Stimulated activated CD4-positive, alpha-beta T cell treated with anti-CD3 and anti-CD28 coated beads, Interleukin-15, amount 100 ng/mL, for 48 hours (primary cell): ENCODE results near the gene GPR107.
A peak's percentile ranks its signal among the peaks of the same experiment; 100 is the strongest.

Source experiments
- DNase-seq, 2 donors: peaks; one replicate each; pipeline ENCODE4 v3.0.0-alpha.2; 2020; ENCODE audit warnings: low read depth in 2 of 2

GPR107 gene

DNA sequence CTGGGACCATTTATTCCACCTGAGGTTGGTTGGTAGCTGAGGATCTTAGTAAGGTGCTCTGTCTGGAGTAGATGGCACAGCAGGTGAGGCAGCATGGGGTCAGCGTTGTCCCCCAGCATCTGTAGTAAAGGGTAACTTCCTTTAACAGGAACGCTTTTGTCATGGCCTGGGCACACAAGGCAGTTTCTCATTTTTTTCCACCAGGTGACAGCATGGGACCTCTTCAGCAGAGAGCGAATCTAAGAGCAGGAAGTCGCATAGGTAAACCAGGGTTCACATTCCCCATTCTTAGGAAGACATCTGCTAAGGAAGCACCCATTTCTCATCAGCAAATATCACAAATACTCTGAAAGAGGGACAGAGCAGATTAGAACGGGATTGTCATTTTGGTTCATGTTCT, 56.5 kb downstream of the GPR107 start:
- no peak for DNase-seq

GRCh38 chr9:130110596-130111021, 56.9 kb downstream of the GPR107 start:
- DNase-seq = no peak

DNA sequence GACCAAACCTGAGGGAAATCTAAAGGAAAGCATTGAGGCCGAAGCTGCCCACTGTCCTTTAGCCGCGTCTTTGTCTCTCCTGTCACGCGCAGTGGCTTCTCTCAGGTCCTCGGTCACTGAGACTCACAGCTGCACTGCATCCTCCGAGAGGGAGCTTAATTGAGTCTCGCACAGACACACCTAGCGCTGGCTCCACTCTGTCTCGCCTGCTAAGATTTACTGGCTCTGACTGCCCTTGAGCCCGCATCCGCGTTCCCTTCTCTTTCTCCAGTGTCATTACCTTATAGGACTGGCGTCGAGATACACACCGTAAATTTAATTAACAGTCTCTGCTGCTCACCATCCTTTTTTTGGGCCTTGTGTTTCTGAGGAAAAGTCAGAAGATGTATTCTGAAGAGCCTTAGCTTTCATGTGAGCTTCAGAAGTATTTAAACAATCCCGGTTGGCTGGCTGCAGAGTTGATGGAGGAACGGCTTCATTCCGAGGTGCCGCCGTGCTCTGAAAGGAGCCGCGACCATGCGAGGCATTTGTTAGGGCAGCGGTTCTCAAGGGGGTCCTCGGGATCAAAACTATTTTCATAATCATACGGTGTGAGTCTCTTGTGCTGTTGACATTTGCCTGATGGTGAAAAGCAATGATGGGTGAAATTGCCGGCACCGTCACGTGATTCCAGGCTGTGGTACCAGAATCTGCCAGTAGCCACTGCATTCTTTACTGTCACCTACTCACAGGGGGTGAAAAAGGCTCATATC, 58.3 kb downstream of the GPR107 start:
- no peak for DNase-seq

- DNase-seq = no peak
These were observed 58.9 kb downstream of the GPR107 start for GRCh38 chr9:130112538-130113151.

DNA sequence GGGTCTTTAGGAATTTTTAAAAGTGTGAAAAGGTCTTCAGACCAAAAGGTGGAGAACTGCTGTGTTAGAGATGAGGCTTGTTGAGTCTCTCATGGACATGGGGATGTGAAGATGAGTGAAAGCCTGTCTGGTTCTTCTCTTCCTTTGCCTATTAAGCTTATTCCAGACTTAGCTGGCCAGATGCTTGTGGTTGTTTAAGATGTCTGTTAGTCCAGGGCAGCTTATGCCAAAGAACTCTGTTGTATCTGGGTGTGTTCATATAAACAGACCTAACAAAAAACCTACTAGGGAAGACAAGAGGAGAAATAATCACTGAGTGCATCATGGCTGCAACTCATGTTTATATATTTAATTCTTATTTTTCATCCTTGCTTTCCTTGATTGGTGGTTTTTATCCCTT, 61.0 kb downstream of the GPR107 start:
- DNase-seq = no peak

DNA sequence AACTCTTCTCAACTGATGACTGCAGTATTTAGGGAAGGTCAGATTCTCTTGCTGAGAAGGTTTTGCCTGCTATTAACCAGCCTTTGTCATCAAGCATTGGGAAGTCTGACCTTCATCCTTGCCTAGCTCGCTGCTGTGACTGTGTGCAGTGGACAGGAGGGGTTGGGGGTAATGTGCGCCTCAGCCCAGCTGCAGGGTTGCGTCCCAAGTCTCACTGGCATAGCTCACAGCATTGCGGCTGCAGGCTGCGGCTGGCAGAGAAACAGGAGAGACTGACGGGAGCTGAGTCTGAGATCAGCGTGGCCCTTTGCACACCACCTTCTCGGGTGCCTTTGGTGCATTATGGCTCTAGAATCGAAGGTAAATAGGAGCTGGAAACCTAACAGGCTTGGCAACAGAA, 62.6 kb downstream of the GPR107 start:
- no peak for DNase-seq

DNA sequence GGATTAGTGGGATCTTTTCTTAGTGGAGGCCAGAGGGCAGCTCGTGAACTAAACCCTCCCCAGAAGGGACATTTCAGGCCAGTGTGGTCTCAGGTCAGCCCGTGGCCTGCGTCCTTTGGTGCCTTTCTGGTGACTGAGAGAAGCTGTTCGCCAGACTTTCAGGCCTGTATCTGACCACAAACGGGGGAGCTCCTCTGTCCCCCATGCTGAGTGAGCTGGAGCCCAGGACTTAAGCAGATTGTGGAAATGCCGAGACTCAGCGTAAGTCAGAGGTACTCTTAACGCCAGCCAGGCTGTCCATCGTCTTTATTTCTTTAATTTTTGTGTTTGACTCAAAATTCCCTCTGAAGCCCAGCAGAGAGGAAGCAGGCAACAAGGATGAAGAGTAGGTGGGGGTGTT, 63.7 kb downstream of the GPR107 start:
- no peak for DNase-seq

- DNase-seq = no peak
These were observed 64.3 kb downstream of the GPR107 start for GRCh38 chr9:130117816-130118632.

GRCh38 chr9:130118841-130119518, 65.3 kb downstream of the GPR107 start:
- no peak for DNase-seq

GRCh38 chr9:130119519-130120298, 66.0 kb downstream of the GPR107 start:
- DNase-seq = no peak

- no peak for DNase-seq
These were observed 66.5 kb downstream of the GPR107 start for GRCh38 chr9:130120299-130120587.

DNA sequence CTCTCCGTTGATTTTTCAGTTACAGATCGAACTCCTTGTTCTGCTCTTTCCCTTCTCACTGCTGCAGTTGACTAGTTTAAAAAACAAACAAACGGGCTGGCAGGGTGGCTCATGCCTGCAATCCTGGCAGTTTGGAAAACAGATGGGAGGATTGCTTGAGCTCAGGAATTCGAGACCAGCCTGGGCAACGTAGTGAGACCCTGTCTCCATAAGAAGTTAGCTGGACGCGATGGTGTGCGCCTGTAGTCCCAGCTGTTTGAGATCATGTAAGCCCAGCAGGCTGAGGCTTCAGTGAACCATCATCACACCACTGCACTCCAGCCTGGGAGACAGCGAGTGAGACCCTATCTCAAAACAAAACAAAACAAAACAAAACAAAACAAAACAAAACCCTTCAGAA, 67.1 kb downstream of the GPR107 start:
- no peak for DNase-seq

- DNase-seq = no peak
These were observed 68.8 kb downstream of the GPR107 start for GRCh38 chr9:130122456-130122855.

DNA sequence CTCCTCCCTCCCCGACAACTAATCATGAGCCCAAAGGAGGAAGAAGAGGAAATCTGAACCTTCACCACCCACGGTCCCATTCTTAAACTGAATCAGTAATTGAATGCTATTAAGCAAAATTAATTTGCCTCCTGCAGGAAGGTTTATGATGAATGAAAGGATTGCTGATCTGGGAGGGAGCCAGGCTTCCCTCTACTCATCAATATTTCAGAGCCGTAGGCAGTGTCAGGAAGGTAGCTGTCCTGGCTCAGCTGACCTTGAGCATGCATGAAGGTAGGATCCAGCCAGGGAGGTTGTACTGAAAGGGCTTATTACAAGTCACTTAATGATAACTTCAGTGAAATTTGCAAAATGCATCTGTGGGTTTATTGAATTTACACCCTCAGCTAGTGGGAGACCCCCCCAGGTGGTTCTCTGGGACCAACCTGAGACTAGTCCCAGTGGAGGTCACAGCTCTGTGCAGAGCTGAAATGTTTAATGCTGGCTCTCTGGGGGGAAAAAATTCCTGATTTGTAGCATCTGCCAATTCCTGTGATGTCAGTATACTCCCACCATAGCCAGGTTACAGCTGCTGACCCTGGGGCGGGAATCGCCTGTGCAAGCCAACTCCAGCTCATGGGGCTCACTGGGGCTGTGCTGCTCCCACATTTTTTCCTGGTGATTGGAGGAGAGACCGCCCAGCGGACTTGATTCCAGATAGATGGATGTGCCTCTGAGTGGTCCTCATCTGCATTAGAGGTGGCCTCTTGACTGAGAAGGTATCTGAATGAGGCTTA, 70.6 kb downstream of the GPR107 start:
- DNase-seq = no peak

GRCh38 chr9:130126721-130127433, 73.2 kb downstream of the GPR107 start:
- no peak for DNase-seq

GRCh38 chr9:130128251-130128650, 74.5 kb downstream of the GPR107 start:
- DNase-seq = peak; percentile 44 to 45

DNA sequence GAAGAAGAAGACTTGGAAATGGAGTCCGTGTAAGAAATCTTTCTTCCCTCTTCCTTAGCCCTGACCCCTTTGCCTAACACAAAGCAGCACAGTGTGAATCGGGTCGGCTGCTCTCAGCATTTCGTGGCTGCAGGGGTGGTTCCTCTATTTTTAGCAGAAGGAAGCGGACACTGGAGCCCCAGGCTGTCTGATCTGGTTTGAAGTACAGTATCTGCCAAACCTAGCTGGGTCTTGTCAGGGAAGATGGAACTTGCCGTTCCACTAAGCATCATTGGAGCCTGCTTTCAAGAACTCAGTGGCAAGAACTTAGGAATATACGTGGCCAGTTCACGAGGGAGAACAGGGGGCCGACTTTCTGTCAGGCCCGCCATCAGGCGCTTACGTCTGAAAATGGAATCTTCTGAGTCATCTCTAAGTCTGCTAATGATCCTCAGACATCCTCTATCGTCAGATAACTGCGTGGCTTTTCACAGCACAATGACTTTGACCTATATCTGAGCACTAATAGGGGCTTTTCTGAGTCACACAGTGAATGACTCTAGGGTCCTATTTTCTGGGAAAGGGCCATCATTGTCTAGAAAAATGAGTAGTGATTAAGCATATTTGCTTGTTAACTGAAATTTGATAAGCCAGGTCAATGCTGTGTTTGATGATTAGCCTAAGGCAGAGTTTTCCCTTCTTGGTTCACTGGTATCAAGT, 75.2 kb downstream of the GPR107 start:
- DNase-seq = peak in 1 of 2 donors; percentile 30

DNA sequence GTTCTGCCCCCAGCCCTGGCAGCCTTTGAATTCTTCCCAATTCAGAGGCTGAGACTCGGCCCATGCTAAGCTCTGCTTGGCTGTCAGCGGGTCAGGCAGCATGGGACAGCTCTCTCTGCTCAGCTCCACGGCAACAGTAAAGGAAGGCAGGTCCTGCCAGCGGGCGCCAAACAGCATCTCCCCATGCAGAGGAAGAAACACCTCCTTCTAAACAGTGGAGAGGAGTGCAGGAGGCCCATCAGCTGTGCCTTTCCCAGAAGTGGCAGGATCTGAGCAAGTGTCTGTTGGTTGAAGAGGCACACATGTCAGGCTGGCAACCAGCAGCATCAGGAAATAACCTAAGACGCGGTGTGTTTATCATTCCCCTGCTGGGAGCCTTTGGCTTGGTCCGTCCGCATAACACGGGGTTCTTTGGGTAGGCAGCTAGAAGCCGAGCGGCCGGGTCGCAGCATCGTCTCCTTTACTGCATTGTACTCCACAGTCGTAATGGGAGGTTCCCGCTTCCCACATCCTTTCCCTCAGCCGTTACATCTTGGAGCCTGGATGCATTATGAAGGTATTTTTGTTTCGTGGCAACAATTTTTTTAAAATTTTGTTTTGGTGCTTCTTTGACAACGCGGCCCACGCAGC, 75.8 kb downstream of the GPR107 start:
- no peak for DNase-seq

- DNase-seq = no peak
These were observed 79.0 kb downstream of the GPR107 start for GRCh38 chr9:130132746-130133145.
